ENCODE data around the gene TEX47.
A peak's percentile ranks its signal among the peaks of the same experiment; 100 is the strongest.

- TF ChIP-seq CTCF (conservative IDR thresholded peaks at IDR 0.05; ENCODE audit: low read depth, low read length): peak; percentile 67
- TF ChIP-seq EZH2 (IDR thresholded peaks at IDR 0.05; ENCODE audit: low read length, unreplicated experiment): no peak
These were observed 6.0 kb downstream of the TEX47 start for GRCh38 chr7:88789480-88790064.
